Activated CD4-positive, alpha-beta memory T cell treated with anti-CD3 and anti-CD28 coated beads, Interleukin-2, amount 10 ng/mL, durations not matched to agents 7 days and 5 days (primary cell): ENCODE measurements around the gene VPS54. TPM values are rescaled to one million over a fixed set of nuclear protein-coding genes. Genes with fewer than 3 reads are reported as not detected.
"Not testable (repeated sequence)": the region's sequence is repeated elsewhere in the genome, so short reads cannot be mapped to it uniquely, and the experiment has no call there.

Experiments
- CTCF ChIA-PET: fragments of 350-600 bp; sonication (Branson Sonifier 250); formaldehyde crosslinking; loops from one replicate; lab custom pipeline; 2021; ENCODE audit warnings: antibody characterized with exemption, inconsistent platforms; lab: Charles Lee
- POLR2A ChIA-PET: fragments of 350-600 bp; sonication (Branson Sonifier 250); formaldehyde crosslinking; loops from one replicate; lab custom pipeline; 2021; ENCODE audit warnings: antibody characterized with exemption; lab: Charles Lee
- DNase-seq: peaks from one replicate; pipeline ENCODE4 v3.0.0-alpha.2; 2020
- H3K27ac Mint-ChIP-seq: one replicate; pipeline ENCODE4 v1.8.0; 2021; ENCODE audit warnings: mild to moderate bottlenecking, mixed read lengths
- H3K27me3 Mint-ChIP-seq: one replicate; pipeline ENCODE4 v1.8.0; 2021; ENCODE audit warnings: mixed read lengths
- H3K36me3 Mint-ChIP-seq: one replicate; pipeline ENCODE4 v1.8.0; 2021; ENCODE audit warnings: low read depth, mixed read lengths
- H3K4me1 Mint-ChIP-seq: one replicate; pipeline ENCODE4 v1.8.0; 2021; ENCODE audit warnings: mixed read lengths
- H3K4me3 Mint-ChIP-seq: one replicate; pipeline ENCODE4 v1.8.0; 2021; ENCODE audit warnings: mild to moderate bottlenecking, mixed read lengths
- H3K9me3 Mint-ChIP-seq: one replicate; pipeline ENCODE4 v1.8.0; 2021; ENCODE audit warnings: mixed read lengths
- total RNA-seq, 2 experiments: library from RNA; stranded (reverse); gene quantifications; one replicate each; pipeline ENCODE4 v1.2.3, GENCODE V29; 2021

Gene VPS54
- total RNA-seq, 2 experiments from 2014 or later, result 18.8 to 19.2 TPM

- peaks cover 12% of the 10 kb centered on the region for H3K9me3 Mint-ChIP-seq
- no peak for DNase-seq
- POLR2A ChIA-PET, result interaction anchor here (1.8 to 18.3 kb wide), 3 partner anchors 8 to 263 kb away, joined by 4 to 738 read pairs (median 8); partner anchors contain the start of gene UGP2
- no peaks in the 10 kb centered on the region for H3K27me3 Mint-ChIP-seq
- CTCF ChIA-PET, result interaction anchor here (2.0 to 13.2 kb wide), 2 partner anchors 8 to 9 kb away, joined by 9 to 167 read pairs; partner anchors contain the start of gene UGP2
- H3K36me3 Mint-ChIP-seq, result peaks cover 85% of the 10 kb centered on the region
- no peak overlapping the region for H3K27ac Mint-ChIP-seq
- H3K4me1 Mint-ChIP-seq, result peaks cover 82% of the 10 kb centered on the region
- no peak overlapping the region for H3K4me3 Mint-ChIP-seq
Measured at GRCh38 chr2:63851691-63852311, 167.4 kb downstream of the VPS54 start.

GRCh38 chr2:63850649-63851048 lies 168.6 kb downstream of the VPS54 start:
- ChIA-PET CTCF (interaction anchor here (1.3 kb wide), 1 partner anchor 9 kb away, joined by 6 read pairs; the partner anchor contains the start of gene UGP2), POLR2A (interaction anchor here (1.3 to 18.3 kb wide), 3 partner anchors 7 to 262 kb away, joined by 4 to 738 read pairs (median 8); partner anchors contain the start of genes UGP2 and WDPCP)
- H3K4me1 Mint-ChIP-seq, result peaks cover 79% of the 10 kb centered on the region
- H3K9me3 Mint-ChIP-seq, result peaks cover 16% of the 10 kb centered on the region
- H3K36me3 Mint-ChIP-seq, result peaks cover 84% of the 10 kb centered on the region
- no peaks in the 10 kb centered on the region for H3K27me3 Mint-ChIP-seq
- no peak overlapping the region for H3K4me3 Mint-ChIP-seq
- H3K27ac Mint-ChIP-seq, result no peak overlapping the region
- no peak for DNase-seq

- Mint-ChIP-seq H3K4me1 (peaks cover 79% of the 10 kb centered on the region), H3K36me3 (peaks cover 86% of the 10 kb centered on the region), H3K4me3 (no peak overlapping the region), H3K27me3 (no peaks in the 10 kb centered on the region), H3K27ac (no peak overlapping the region), H3K9me3 (peaks cover 19% of the 10 kb centered on the region)
- ChIA-PET CTCF (interaction anchor here (0.7 to 1.3 kb wide), 2 partner anchors 9 to 16 kb away, joined by 3 to 6 read pairs; partner anchors contain the start of gene UGP2), POLR2A (interaction anchor here (1.3 to 18.3 kb wide), 2 partner anchors 7 to 262 kb away, joined by 4 to 738 read pairs; partner anchors contain the start of genes UGP2 and WDPCP)
- no peak for DNase-seq
Measured at GRCh38 chr2:63850204-63850571, 169.0 kb downstream of the VPS54 start.

- POLR2A ChIA-PET, result interaction anchor here (1.3 to 18.3 kb wide), 2 partner anchors 6 to 261 kb away, joined by 4 to 738 read pairs; partner anchors contain the start of genes UGP2 and WDPCP
- CTCF ChIA-PET, result interaction anchor here (0.7 to 1.3 kb wide), 2 partner anchors 8 to 17 kb away, joined by 3 to 6 read pairs; partner anchors contain the start of gene UGP2
- peaks cover 79% of the 10 kb centered on the region for H3K4me1 Mint-ChIP-seq
- no peak overlapping the region for H3K27ac Mint-ChIP-seq
- H3K27me3 Mint-ChIP-seq, result no peaks in the 10 kb centered on the region
- H3K36me3 Mint-ChIP-seq, result peaks cover 89% of the 10 kb centered on the region
- H3K4me3 Mint-ChIP-seq, result no peak overlapping the region
- H3K9me3 Mint-ChIP-seq, result peaks cover 19% of the 10 kb centered on the region
- no peak for DNase-seq
Measured at GRCh38 chr2:63849381-63850203, 169.6 kb downstream of the VPS54 start.

- H3K4me3 Mint-ChIP-seq, DNase-seq, POLR2A ChIA-PET, H3K27me3 Mint-ChIP-seq, H3K27ac Mint-ChIP-seq, CTCF ChIA-PET: not testable (repeated sequence)
- peaks cover 86% of the 10 kb centered on the region for H3K36me3 Mint-ChIP-seq
- peaks cover 77% of the 10 kb centered on the region for H3K4me1 Mint-ChIP-seq
- H3K9me3 Mint-ChIP-seq, result peaks cover 19% of the 10 kb centered on the region
Measured at GRCh38 chr2:63847571-63847970, 171.7 kb downstream of the VPS54 start.

- Mint-ChIP-seq H3K36me3 (peaks cover 84% of the 10 kb centered on the region), H3K27me3 (no peaks in the 10 kb centered on the region), H3K27ac (no peak overlapping the region), H3K9me3 (peaks cover 17% of the 10 kb centered on the region), H3K4me1 (peaks cover 68% of the 10 kb centered on the region), H3K4me3 (no peak overlapping the region)
- ChIA-PET POLR2A (interaction anchor here (7.5 kb wide), 1 partner anchor 12 kb away, joined by 738 read pairs; no protein-coding TSS in a partner anchor), CTCF (interaction anchor here (7.6 kb wide), 1 partner anchor 11 kb away, joined by 167 read pairs; no protein-coding TSS in a partner anchor)
- DNase-seq, result no peak
Measured at GRCh38 chr2:63846487-63846886, 172.7 kb downstream of the VPS54 start.

- no peak for DNase-seq
- H3K36me3 Mint-ChIP-seq, result peaks cover 80% of the 10 kb centered on the region
- peaks cover 62% of the 10 kb centered on the region for H3K4me1 Mint-ChIP-seq
- H3K27ac Mint-ChIP-seq, result no peak overlapping the region
- peaks cover 17% of the 10 kb centered on the region for H3K9me3 Mint-ChIP-seq
- H3K27me3 Mint-ChIP-seq, result no peaks in the 10 kb centered on the region
- H3K4me3 Mint-ChIP-seq, result no peak overlapping the region
- ChIA-PET CTCF (interaction anchor here (7.6 kb wide), 1 partner anchor 12 kb away, joined by 167 read pairs; no protein-coding TSS in a partner anchor), POLR2A (interaction anchor here (7.5 kb wide), 1 partner anchor 12 kb away, joined by 738 read pairs; no protein-coding TSS in a partner anchor)
Measured at GRCh38 chr2:63845866-63846265, 173.4 kb downstream of the VPS54 start.

- CTCF ChIA-PET, result interaction anchor here (1.2 to 7.6 kb wide), 2 partner anchors 13 to 21 kb away, joined by 5 to 167 read pairs; no protein-coding TSS in a partner anchor
- peak overlapping the region; percentile 64 for H3K4me3 Mint-ChIP-seq
- peaks cover 65% of the 10 kb centered on the region for H3K4me1 Mint-ChIP-seq
- H3K36me3 Mint-ChIP-seq, result peaks cover 79% of the 10 kb centered on the region
- no peak for DNase-seq
- no peak overlapping the region for H3K27ac Mint-ChIP-seq
- POLR2A ChIA-PET, result interaction anchor here (5.0 to 7.5 kb wide), 2 partner anchors 13 to 255 kb away, joined by 100 to 738 read pairs; partner anchors contain the start of genes MDH1 and WDPCP
- peaks cover 17% of the 10 kb centered on the region for H3K9me3 Mint-ChIP-seq
- H3K27me3 Mint-ChIP-seq, result no peaks in the 10 kb centered on the region
Measured at GRCh38 chr2:63844616-63845015, 174.6 kb downstream of the VPS54 start.

- H3K9me3 Mint-ChIP-seq, result peaks cover 17% of the 10 kb centered on the region
- peak overlapping the region; percentile 64 for H3K4me3 Mint-ChIP-seq
- DNase-seq, result no peak
- ChIA-PET CTCF (interaction anchor here (1.2 to 7.6 kb wide), 2 partner anchors 14 to 22 kb away, joined by 5 to 167 read pairs; no protein-coding TSS in a partner anchor), POLR2A (interaction anchor here (1.4 to 7.5 kb wide), 3 partner anchors 14 to 255 kb away, joined by 3 to 738 read pairs (median 100); partner anchors contain the start of genes MDH1 and WDPCP)
- no peaks in the 10 kb centered on the region for H3K27me3 Mint-ChIP-seq
- H3K36me3 Mint-ChIP-seq, result peaks cover 71% of the 10 kb centered on the region
- peaks cover 63% of the 10 kb centered on the region for H3K4me1 Mint-ChIP-seq
- H3K27ac Mint-ChIP-seq, result no peak overlapping the region
Measured at GRCh38 chr2:63843791-63844190, 175.4 kb downstream of the VPS54 start.

GRCh38 chr2:63843093-63843492 lies 176.1 kb downstream of the VPS54 start:
- Mint-ChIP-seq H3K4me1 (peaks cover 62% of the 10 kb centered on the region), H3K36me3 (peaks cover 65% of the 10 kb centered on the region), H3K9me3 (peaks cover 17% of the 10 kb centered on the region), H3K27me3 (no peaks in the 10 kb centered on the region), H3K4me3 (peak overlapping the region; percentile 99), H3K27ac (peak overlapping the region; percentile 95)
- DNase-seq, result no peak
- CTCF ChIA-PET, result interaction anchor here (0.7 to 7.6 kb wide), 2 partner anchors 15 to 679 kb away, joined by 3 to 167 read pairs; no protein-coding TSS in a partner anchor
- POLR2A ChIA-PET, result interaction anchor here (0.7 to 7.5 kb wide), 8 partner anchors 15 to 645 kb away, joined by 3 to 738 read pairs (median 5); partner anchors contain the start of genes MDH1, VPS54 and WDPCP

GRCh38 chr2:63842149-63843061 lies 176.8 kb downstream of the VPS54 start:
- CTCF ChIA-PET, result interaction anchor here (0.7 to 7.6 kb wide), 6 partner anchors 8 to 680 kb away, joined by 3 to 167 read pairs (median 4); no protein-coding TSS in a partner anchor
- H3K9me3 Mint-ChIP-seq, result peaks cover 11% of the 10 kb centered on the region
- peak; percentile 25 for DNase-seq
- no peaks in the 10 kb centered on the region for H3K27me3 Mint-ChIP-seq
- peaks cover 55% of the 10 kb centered on the region for H3K4me1 Mint-ChIP-seq
- H3K4me3 Mint-ChIP-seq, result peak overlapping the region; percentile 99
- peak overlapping the region; percentile 95 for H3K27ac Mint-ChIP-seq
- POLR2A ChIA-PET, result interaction anchor here (0.7 to 7.5 kb wide), 33 partner anchors 13 to 1385 kb away, joined by 3 to 738 read pairs (median 5); partner anchors contain the start of genes ACTR2, AFTPH, MDH1 and SLC1A4
- H3K36me3 Mint-ChIP-seq, result peaks cover 58% of the 10 kb centered on the region
